HEK293 (cell line): ENCODE measurements around the gene GSTM5.
A peak's percentile ranks its signal among the peaks of the same experiment; 100 is the strongest.

Source experiments
- CTCF ChIA-PET: fragments of 350-600 bp; formaldehyde crosslinking; extraction: SDS; loops from one replicate; lab custom pipeline; 2021; ENCODE audit warnings: antibody characterized with exemption; lab: Yijun Ruan, JAX
- POLR2A ChIA-PET: fragments of 300-600 bp; formaldehyde crosslinking; extraction: SDS; loops from one replicate; lab custom pipeline; 2020; ENCODE audit warnings: antibody characterized with exemption, inconsistent platforms; lab: Yijun Ruan, JAX
- H3K27ac ChIP-seq: fragments of 200-500 bp; sonication (Bioruptor generic); 2 replicates; pipeline ENCODE4 v1.5.1; 2014; ENCODE audit warnings: low read depth, low read length, control low read depth, inconsistent platforms; ENCODE audit errors: extremely low read depth
- H3K36me3 ChIP-seq, 2 experiments: fragments of 200-500 bp in 1 of 2; sonication (Bioruptor generic) in 1 of 2; 1 replicate in 1 of 2; 2 replicates in 1 of 2; pipeline ENCODE4 v1.5.1; 2014 to 2017; ENCODE audit warnings: inconsistent platforms in 2 of 2, low read length in 2 of 2; ENCODE audit not compliant: control insufficient read depth in 2 of 2, insufficient read depth in 1 of 2
- H3K4me1 ChIP-seq: fragments of 200-500 bp; sonication (Bioruptor generic); 2 replicates; pipeline ENCODE4 v1.5.1; 2014; ENCODE audit warnings: mild to moderate bottlenecking, low read length, inconsistent platforms; ENCODE audit not compliant: control insufficient read depth, insufficient read depth
- H3K4me3 ChIP-seq: 2 replicates; pipeline ENCODE4 v1.5.1; 2011; ENCODE audit warnings: low read depth, mild to moderate bottlenecking, control low read depth, low read length, moderate library complexity
- H3K9me3 ChIP-seq: fragments of 200-500 bp; sonication (Bioruptor generic); 2 replicates; pipeline ENCODE4 v1.5.1; 2014; ENCODE audit warnings: low read depth, low read length, inconsistent platforms; ENCODE audit not compliant: control insufficient read depth, insufficient read depth
- PRDM10 ChIP-seq: fragments of 450-650 bp; formaldehyde crosslinking; IDR thresholded peaks from 2 replicates; pipeline ENCODE4 v1.5.1; 2016; ENCODE audit warnings: missing biosample characterization, missing genetic modification characterization
- TCF7L2 ChIP-seq: IDR thresholded peaks from 2 replicates; pipeline ENCODE4 v1.6.1; 2011; ENCODE audit warnings: low read depth, mild to moderate bottlenecking, inconsistent platforms, low read length, moderate library complexity, borderline replicate concordance
- ZBTB21 ChIP-seq: fragments of 450-650 bp; formaldehyde crosslinking; IDR thresholded peaks from 2 replicates; pipeline ENCODE4 v1.5.1; 2017; ENCODE audit warnings: missing biosample characterization, missing genetic modification characterization
- ZBTB48 ChIP-seq: fragments of 450-650 bp; formaldehyde crosslinking; IDR thresholded peaks from 2 replicates; pipeline ENCODE4 v1.5.1; 2016; ENCODE audit warnings: missing biosample characterization, missing genetic modification characterization
- ZNF133 ChIP-seq: fragments of 450-650 bp; formaldehyde crosslinking; IDR thresholded peaks from 2 replicates; pipeline ENCODE4 v1.5.1; 2016; ENCODE audit warnings: missing biosample characterization, missing genetic modification characterization
- ZNF629 ChIP-seq: fragments of 450-650 bp; formaldehyde crosslinking; IDR thresholded peaks from 2 replicates; pipeline ENCODE4 v1.5.1; 2017; ENCODE audit warnings: missing biosample characterization, missing genetic modification characterization
- ZNF654 ChIP-seq: fragments of 450-650 bp; formaldehyde crosslinking; IDR thresholded peaks from 2 replicates; pipeline ENCODE4 v1.5.1; 2016; ENCODE audit warnings: low read depth, missing biosample characterization, missing genetic modification characterization
- TF ChIP-seq, protein P1 (sequence below): fragments of 450-650 bp; formaldehyde crosslinking; conservative IDR thresholded peaks from 2 replicates; pipeline ENCODE4 v1.5.1; 2016; ENCODE audit warnings: low read depth, missing biosample characterization, missing genetic modification characterization
- TF ChIP-seq, protein P2 (sequence below): fragments of 450-650 bp; IDR thresholded peaks from 2 replicates; pipeline ENCODE4 v1.5.1; 2018; ENCODE audit warnings: missing biosample characterization, missing genetic modification characterization
- TF ChIP-seq, protein P3 (sequence below): fragments of 450-650 bp; formaldehyde crosslinking; IDR thresholded peaks from 2 replicates; pipeline ENCODE4 v1.5.1; 2016; ENCODE audit warnings: missing biosample characterization, missing genetic modification characterization

GSTM5 gene

DNA sequence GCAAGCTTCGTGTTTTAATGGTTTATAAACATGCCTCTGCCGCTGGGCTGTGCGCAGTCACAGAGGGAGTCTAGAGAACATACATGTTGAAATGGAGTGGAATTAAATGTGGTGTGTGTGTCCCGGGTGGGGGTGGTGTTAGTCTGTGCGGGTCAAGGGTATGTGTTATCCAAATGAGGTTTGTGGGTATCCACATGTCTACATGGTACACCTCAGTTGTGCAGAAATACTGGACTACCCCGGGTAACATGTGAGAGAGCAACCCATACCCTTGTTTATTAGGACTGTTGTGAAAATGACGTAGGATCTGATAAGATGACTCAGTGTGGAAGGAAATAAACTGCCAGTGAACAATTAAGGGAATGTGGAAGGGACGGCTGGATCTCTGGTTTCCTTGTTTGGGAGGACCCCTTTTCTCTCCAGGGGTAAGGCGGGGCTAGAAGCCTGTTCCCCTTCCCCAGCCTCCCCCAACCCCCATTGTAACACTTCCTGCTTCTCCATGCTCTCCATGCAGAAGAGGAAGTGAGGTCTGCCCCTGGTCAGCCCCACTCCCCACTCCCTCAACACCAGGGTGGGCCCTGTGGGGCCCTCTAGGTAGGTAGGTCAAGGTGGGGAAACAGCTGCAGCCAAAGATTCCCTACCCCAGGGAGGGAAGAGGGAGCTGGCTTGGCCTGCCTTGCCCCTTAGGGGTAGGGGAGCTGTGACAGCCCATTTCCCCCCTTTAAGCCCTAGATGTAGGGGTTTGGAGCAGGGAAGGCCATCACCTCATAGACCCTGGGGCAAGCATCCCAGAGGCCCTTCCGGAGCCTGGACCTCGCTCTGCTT lies 51.0 kb downstream of the GSTM5 start:
- H3K4me3 ChIP-seq, result no peak overlapping the region
- peak; percentile 48; the same call in 1 of the 2 replicates for TF ChIP-seq ZBTB48 (tag by site-specific recombination)
- TF ChIP-seq ZNF629, result peak; percentile 56; the same call in 1 of the 2 replicates
- TF ChIP-seq ZBTB21 (tag by site-specific recombination), result peak; percentile 58; the same call in 1 of the 2 replicates
- TF ChIP-seq, protein P1, sequence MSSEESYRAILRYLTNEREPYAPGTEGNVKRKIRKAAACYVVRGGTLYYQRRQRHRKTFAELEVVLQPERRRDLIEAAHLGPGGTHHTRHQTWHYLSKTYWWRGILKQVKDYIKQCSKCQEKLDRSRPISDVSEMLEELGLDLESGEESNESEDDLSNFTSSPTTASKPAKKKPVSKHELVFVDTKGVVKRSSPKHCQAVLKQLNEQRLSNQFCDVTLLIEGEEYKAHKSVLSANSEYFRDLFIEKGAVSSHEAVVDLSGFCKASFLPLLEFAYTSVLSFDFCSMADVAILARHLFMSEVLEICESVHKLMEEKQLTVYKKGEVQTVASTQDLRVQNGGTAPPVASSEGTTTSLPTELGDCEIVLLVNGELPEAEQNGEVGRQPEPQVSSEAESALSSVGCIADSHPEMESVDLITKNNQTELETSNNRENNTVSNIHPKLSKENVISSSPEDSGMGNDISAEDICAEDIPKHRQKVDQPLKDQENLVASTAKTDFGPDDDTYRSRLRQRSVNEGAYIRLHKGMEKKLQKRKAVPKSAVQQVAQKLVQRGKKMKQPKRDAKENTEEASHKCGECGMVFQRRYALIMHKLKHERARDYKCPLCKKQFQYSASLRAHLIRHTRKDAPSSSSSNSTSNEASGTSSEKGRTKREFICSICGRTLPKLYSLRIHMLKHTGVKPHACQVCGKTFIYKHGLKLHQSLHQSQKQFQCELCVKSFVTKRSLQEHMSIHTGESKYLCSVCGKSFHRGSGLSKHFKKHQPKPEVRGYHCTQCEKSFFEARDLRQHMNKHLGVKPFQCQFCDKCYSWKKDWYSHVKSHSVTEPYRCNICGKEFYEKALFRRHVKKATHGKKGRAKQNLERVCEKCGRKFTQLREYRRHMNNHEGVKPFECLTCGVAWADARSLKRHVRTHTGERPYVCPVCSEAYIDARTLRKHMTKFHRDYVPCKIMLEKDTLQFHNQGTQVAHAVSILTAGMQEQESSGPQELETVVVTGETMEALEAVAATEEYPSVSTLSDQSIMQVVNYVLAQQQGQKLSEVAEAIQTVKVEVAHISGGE (tag by site-specific recombination), result no peak
- H3K9me3 ChIP-seq, result no peaks in the 10 kb centered on the region
- H3K36me3 ChIP-seq, result no peaks in the 10 kb centered on the region
- POLR2A ChIA-PET, result no interaction called here
- CTCF ChIA-PET, result interaction anchor here (0.8 kb wide), 1 partner anchor 230 kb away, joined by 3 read pairs; no protein-coding TSS in a partner anchor
- H3K4me1 ChIP-seq, result no peaks in the 10 kb centered on the region
- H3K27ac ChIP-seq, result no peak overlapping the region

DNA sequence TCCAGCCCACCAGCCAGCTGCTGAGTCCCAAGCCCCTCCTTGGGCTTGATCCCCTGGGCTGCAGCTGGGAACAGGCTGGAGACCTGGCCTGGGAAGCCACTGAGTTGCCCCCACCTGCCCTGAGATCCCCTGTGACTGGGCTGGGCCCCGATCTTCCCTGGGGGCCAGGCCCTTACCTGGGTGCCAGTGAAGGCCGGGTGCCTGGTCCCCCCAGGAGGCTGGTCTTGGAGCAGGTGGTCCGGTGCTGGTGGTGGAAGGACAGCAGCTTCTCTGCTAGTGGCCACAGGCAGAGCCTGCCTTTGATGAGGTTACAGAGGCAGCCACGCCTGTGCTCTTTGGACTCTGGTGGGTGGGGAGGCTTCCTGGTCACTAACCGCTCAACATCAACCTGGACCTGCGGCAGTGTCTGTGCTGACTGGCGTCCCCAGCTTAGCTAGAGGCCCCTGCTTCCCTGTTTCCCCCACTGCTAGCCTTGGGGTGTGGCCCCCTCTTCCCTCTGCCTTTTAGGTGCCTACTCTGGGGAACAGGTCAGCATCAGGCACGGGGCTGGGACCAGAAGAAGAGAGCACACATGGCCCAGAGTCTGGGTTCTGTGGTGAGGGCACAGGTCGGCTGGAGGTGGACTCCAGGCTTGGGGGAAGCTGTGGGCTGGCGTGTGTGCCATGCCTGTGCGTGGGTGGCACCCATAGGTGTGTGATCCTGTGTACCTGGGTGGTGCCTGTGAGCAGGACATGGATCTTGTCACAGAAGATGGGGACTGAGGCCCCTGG lies 51.8 kb downstream of the GSTM5 start, which contains the start of gene EPS8L3:
EPS8L3 (minus strand) TSS at position 278 of the 770 bp plus-strand sequence. CDS start 2,174 bp downstream, outside the sequence.
- no peaks in the 10 kb centered on the region for H3K9me3 ChIP-seq
- CTCF ChIA-PET, result interaction anchor here (0.7 to 2.1 kb wide), 3 partner anchors 9 to 231 kb away, joined by 3 to 11 read pairs (median 3); no protein-coding TSS in a partner anchor
- H3K4me3 ChIP-seq, result no peak within 1 kb of the TSS
- POLR2A ChIA-PET, result no interaction called here
- H3K4me1 ChIP-seq, result no peaks in the 10 kb centered on the region
- TF ChIP-seq ZNF133 (tag by site-specific recombination) (no peak), PRDM10 (tag by site-specific recombination) (no peak), ZNF654 (tag by site-specific recombination) (no peak), TCF7L2 (no peak)
- TF ChIP-seq, protein P2, sequence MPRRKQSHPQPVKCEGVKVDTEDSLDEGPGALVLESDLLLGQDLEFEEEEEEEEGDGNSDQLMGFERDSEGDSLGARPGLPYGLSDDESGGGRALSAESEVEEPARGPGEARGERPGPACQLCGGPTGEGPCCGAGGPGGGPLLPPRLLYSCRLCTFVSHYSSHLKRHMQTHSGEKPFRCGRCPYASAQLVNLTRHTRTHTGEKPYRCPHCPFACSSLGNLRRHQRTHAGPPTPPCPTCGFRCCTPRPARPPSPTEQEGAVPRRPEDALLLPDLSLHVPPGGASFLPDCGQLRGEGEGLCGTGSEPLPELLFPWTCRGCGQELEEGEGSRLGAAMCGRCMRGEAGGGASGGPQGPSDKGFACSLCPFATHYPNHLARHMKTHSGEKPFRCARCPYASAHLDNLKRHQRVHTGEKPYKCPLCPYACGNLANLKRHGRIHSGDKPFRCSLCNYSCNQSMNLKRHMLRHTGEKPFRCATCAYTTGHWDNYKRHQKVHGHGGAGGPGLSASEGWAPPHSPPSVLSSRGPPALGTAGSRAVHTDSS (tag by site-specific recombination), result no peak
- TF ChIP-seq, protein P3, sequence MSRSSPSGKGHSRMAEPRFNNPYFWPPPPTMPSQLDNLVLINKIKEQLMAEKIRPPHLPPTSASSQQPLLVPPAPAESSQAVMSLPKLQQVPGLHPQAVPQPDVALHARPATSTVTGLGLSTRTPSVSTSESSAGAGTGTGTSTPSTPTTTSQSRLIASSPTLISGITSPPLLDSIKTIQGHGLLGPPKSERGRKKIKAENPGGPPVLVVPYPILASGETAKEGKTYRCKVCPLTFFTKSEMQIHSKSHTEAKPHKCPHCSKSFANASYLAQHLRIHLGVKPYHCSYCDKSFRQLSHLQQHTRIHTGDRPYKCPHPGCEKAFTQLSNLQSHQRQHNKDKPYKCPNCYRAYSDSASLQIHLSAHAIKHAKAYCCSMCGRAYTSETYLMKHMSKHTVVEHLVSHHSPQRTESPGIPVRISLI (tag by site-specific recombination), result no peak
- H3K27ac ChIP-seq, result no peak within 1 kb of the TSS
- no peaks in the 10 kb centered on the region for H3K36me3 ChIP-seq
